GM12878 (cell line): Measurements from ENCODE around the gene C8B. TPM values are rescaled to one million over a fixed set of nuclear protein-coding genes. Genes with fewer than 3 reads are reported as not detected.

Experiments
- ATAC-seq: fragments of 200-7000 bp; cut with Tn5 transposase; 3 replicates; pipeline ENCODE4 v1.9.1; 2020; ENCODE audit warnings: mild to moderate bottlenecking, moderate library complexity
- BruUV-seq: library from RNA; stranded (reverse); fragments of 400-500 nt; replicated peaks from 2 replicates; lab custom pipeline; 2021; lab: Mats Ljungman, UMichigan
- CTCF ChIA-PET: fragments of 300-600 bp; sonication (Branson Sonifier 250); formaldehyde crosslinking; extraction: SDS; loops from one replicate; lab custom pipeline; 2021; ENCODE audit warnings: inconsistent platforms; lab: Yijun Ruan, JAX
- POLR2A ChIA-PET: fragments of 350-600 bp; formaldehyde crosslinking; extraction: SDS; loops from one replicate; lab custom pipeline; 2021; ENCODE audit warnings: inconsistent platforms; lab: Charles Lee
- RAD21 ChIA-PET: fragments of 300-600 bp; sonication (Branson Sonifier 250); formaldehyde crosslinking; loops from one replicate; lab custom pipeline; 2023; ENCODE audit warnings: antibody characterized with exemption; ENCODE audit not compliant: unreplicated experiment; lab: Charles Lee
- SMC1A ChIA-PET: fragments of 300-600 bp; sonication (Branson Sonifier 250); formaldehyde crosslinking; loops from one replicate; lab custom pipeline; 2023; ENCODE audit not compliant: unreplicated experiment, uncharacterized antibody; lab: Charles Lee
- DNase-seq: peaks from one replicate; pipeline ENCODE4 v3.0.0-alpha.2; 2011; ENCODE audit warnings: low read depth, low spot score
- FAIRE-seq: peaks from 3 replicates; lab custom pipeline; 2011; peaks lifted over from hg19 to GRCh38; lab: Jason Lieb, UNC
- H2AFZ ChIP-seq: 2 replicates; pipeline ENCODE4 v1.6.0; 2011; ENCODE audit warnings: low read depth, low read length, control low read depth; ENCODE audit not compliant: control insufficient read depth
- H3K27ac ChIP-seq: 2 replicates; pipeline ENCODE4 v1.5.1; 2011; ENCODE audit warnings: control low read depth; ENCODE audit not compliant: control insufficient read depth, insufficient read depth
- H3K27me3 ChIP-seq, 2 experiments: replicated peaks in 1 of 2; 2 replicates each; pipeline versions ENCODE4 v1.6.0 to v1.6.1; 2011; ENCODE audit warnings: low read length in 1 of 2; ENCODE audit not compliant: control insufficient read depth in 2 of 2, insufficient read depth in 2 of 2
- H3K36me3 ChIP-seq, 2 experiments: 2 replicates each; pipeline ENCODE4 v1.5.1; 2011; ENCODE audit warnings: low read length in 1 of 2; ENCODE audit not compliant: control insufficient read depth in 2 of 2, insufficient read depth in 2 of 2
- H3K4me1 ChIP-seq: 2 replicates; pipeline ENCODE4 v1.6.1; 2011; ENCODE audit warnings: mild to moderate bottlenecking, low read length, moderate library complexity, mixed read lengths; ENCODE audit not compliant: control insufficient read depth, insufficient read depth
- H3K4me2 ChIP-seq: 2 replicates; pipeline ENCODE4 v1.6.0; 2011; ENCODE audit warnings: control low read depth; ENCODE audit not compliant: control insufficient read depth, insufficient read depth
- H3K4me3 ChIP-seq: fragments of 200-600 bp; sonication (generic); 2 replicates; pipeline ENCODE4 v1.5.1; 2016
- H3K79me2 ChIP-seq: 2 replicates; pipeline ENCODE4 v1.6.0; 2011; ENCODE audit warnings: low read length; ENCODE audit not compliant: control insufficient read depth, insufficient read depth
- H3K9ac ChIP-seq: 2 replicates; pipeline ENCODE4 v1.8.0; 2011; ENCODE audit warnings: low read length, control low read depth, mixed read lengths; ENCODE audit not compliant: control insufficient read depth, insufficient read depth
- H3K9me3 ChIP-seq: replicated peaks from 3 replicates; pipeline ENCODE4 v1.5.1; 2011; ENCODE audit warnings: mild to moderate bottlenecking, low read length; ENCODE audit not compliant: control insufficient read depth, insufficient read depth
- H4K20me1 ChIP-seq: 2 replicates; pipeline ENCODE4 v1.6.0; 2011; ENCODE audit not compliant: control insufficient read depth, insufficient read depth
- CREB1 ChIP-seq: IDR thresholded peaks from 2 replicates; pipeline ENCODE4 v1.6.1; 2012; ENCODE audit warnings: low read depth, mild to moderate bottlenecking, inconsistent platforms
- FOS ChIP-seq: IDR thresholded peaks from 3 replicates; pipeline ENCODE4 v1.6.1; 2011; ENCODE audit warnings: borderline replicate concordance; ENCODE audit not compliant: insufficient read length; ENCODE audit errors: extremely low read depth
- HDAC6 ChIP-seq: fragments of 200-600 bp; sonication (generic); IDR thresholded peaks from one replicate; pipeline ENCODE4 v1.8.0; 2017; ENCODE audit warnings: antibody characterized with exemption; ENCODE audit not compliant: unreplicated experiment
- IKZF1 ChIP-seq: fragments of 450-650 bp; conservative IDR thresholded peaks from 2 replicates; pipeline ENCODE4 v1.6.1; 2017; ENCODE audit warnings: antibody characterized with exemption, mild to moderate bottlenecking
- JUND ChIP-seq: IDR thresholded peaks from 2 replicates; pipeline ENCODE4 v1.6.1; 2012; ENCODE audit warnings: low read depth, mild to moderate bottlenecking, low read length, improper control_type of control experiment, moderate library complexity
- NFYB ChIP-seq: IDR thresholded peaks from 2 replicates; pipeline ENCODE4 v1.6.1; 2011; ENCODE audit warnings: low read depth, mild to moderate bottlenecking, low read length, improper control_type of control experiment, moderate library complexity; ENCODE audit not compliant: insufficient read depth
- POU2F2 ChIP-seq: IDR thresholded peaks from 3 replicates; pipeline ENCODE4 v1.6.1; 2011; ENCODE audit warnings: low read depth, mild to moderate bottlenecking, low read length, borderline replicate concordance
- SIN3A ChIP-seq: IDR thresholded peaks from 2 replicates; pipeline ENCODE4 v1.6.1; 2012; ENCODE audit warnings: low read depth, low read length, improper control_type of control experiment
- SMC3 ChIP-seq: IDR thresholded peaks from 2 replicates; pipeline ENCODE4 v1.6.1; 2011; ENCODE audit warnings: low read length, improper control_type of control experiment, borderline replicate concordance
- SPI1 ChIP-seq: IDR thresholded peaks from 2 replicates; pipeline ENCODE4 v1.6.1; 2011; ENCODE audit warnings: low read depth, mild to moderate bottlenecking, low read length, moderate library complexity, borderline replicate concordance; ENCODE audit not compliant: insufficient read depth
- STAT3 ChIP-seq: IDR thresholded peaks from 2 replicates; pipeline ENCODE4 v1.6.1; 2011; ENCODE audit warnings: low read depth, low read length, improper control_type of control experiment
- ZBTB4 ChIP-seq: fragments of 450-650 bp; formaldehyde crosslinking; IDR thresholded peaks from 2 replicates; pipeline ENCODE4 v1.4.0; 2022; ENCODE audit warnings: mild to moderate bottlenecking, moderate library complexity
- ZZZ3 ChIP-seq: IDR thresholded peaks from 2 replicates; pipeline ENCODE4 v1.6.1; 2011; ENCODE audit warnings: low read depth; ENCODE audit not compliant: control insufficient read depth, insufficient read length
- WGBS: methylation state at CpG from one replicate; pipeline ENCODE4 v1.1.6; 2016; ENCODE audit warnings: low lambda C conversion rate; ENCODE audit not compliant: insufficient replicate concordance, insufficient coverage; ENCODE audit errors: missing lambda C conversion rate; 5-methylcytosine and 5-hydroxymethylcytosine counted together
- in situ Hi-C: fragments of 300-500 bp; cut with MboI; formaldehyde crosslinking; loops from 9 replicates; pipeline ENCODE4 v1.14.3; 2018; ENCODE audit warnings: mixed read lengths
- intact Hi-C: fragments of 100-400 bp; cut with micrococcal nuclease; formaldehyde crosslinking; loops from one replicate; pipeline ENCODE4 v1.14.2; 2022; ENCODE audit not compliant: unreplicated experiment
- polyA plus RNA-seq, 11 experiments: library from polyadenylated mRNA; depleted of rRNA in 4 of 11; unstranded in 6 of 11; stranded (reverse) in 5 of 11; fragments of >200 nt; fragmentation: Nextera tagmentation in 4 of 11; fragmentation: Illumina TruSeq in 1 of 11; extraction: Ambion mirVana in 4 of 11; extraction: Trizol in 1 of 11; gene quantifications; 1 replicate in 1 of 11; 2 replicates in 10 of 11; pipeline versions ENCODE4 v1.2.1 to v1.2.3, GENCODE V29; 2011 to 2016; ENCODE audit warnings: inconsistent platforms in 2 of 11, missing spikeins in 2 of 11, low read depth in 1 of 11
- total RNA-seq, 4 experiments: library from RNA; depleted of rRNA in 3 of 4; stranded (reverse); fragments of >200 nt in 3 of 4; fragmentation: Illumina TruSeq in 1 of 4; extraction: Trizol in 1 of 4; gene quantifications; 2 replicates each; pipeline versions ENCODE4 v1.2.1 to v1.2.3, GENCODE V29; 2013 to 2021
- TF ChIP-seq, protein P1 (sequence below): fragments of 450-650 bp; conservative IDR thresholded peaks from 2 replicates; pipeline ENCODE4 v1.6.1; 2017; ENCODE audit warnings: mild to moderate bottlenecking, moderate library complexity

C8B gene
- total and polyA plus RNA-seq, 10 of the 15 experiments (the other 5 are each of a cell fraction or from before 2014, with no cell fraction given) = not detected

DNA sequence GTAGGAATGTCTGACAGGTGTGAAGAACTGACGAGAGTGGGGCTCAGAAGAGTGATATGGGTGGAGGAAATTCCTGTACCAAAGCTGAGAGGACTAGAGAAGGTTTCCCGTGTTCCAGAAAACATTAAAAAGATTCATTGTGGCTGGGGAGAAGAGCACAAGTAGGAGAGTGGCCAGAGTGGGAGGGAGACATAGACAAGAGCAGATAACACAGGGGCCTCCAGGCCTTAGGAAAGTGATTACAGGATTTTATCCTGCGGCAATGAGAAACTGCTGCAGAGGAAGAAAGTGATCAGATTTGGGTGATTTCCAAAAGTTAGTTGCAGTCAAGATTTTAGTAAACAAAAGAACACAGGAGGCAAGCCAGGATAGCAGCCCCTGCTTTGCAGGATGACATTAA is 7.9 kb downstream of the C8B start (continued):
- TF ChIP-seq ZBTB4 (CRISPR knock-in tag) = no peak
- no peak for TF ChIP-seq SPI1
- no peak for TF ChIP-seq FOS
- TF ChIP-seq CREB1 = no peak
- TF ChIP-seq ZZZ3 = no peak
- no peak for TF ChIP-seq SIN3A
- TF ChIP-seq IKZF1 = no peak
- TF ChIP-seq HDAC6 = no peak
- TF ChIP-seq NFYB = no peak
- TF ChIP-seq JUND = no peak
- TF ChIP-seq STAT3 = no peak

DNA sequence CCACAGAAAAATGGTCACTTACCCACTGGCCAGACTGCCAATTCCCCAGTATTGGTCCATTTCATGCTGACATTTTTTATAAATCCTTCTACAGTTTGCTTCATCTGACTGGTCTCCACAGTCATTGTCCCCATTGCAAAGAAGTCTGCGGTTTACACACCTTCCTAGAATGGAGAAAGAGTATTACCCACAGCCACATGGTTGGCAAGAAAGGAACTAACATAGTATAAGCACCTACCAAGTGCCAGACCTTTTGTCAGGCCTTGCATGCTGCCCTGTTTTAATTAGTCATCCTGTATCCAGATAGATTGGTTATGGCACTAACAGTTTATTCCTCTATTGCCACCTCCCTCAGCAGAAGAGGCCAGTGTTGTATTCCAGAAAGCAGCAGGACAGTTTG is 11.2 kb downstream of the C8B start:
- no peaks in the 10 kb centered on the region for H3K79me2 ChIP-seq
- no peak for FAIRE-seq
- no peaks in the 10 kb centered on the region for H3K4me1 ChIP-seq
- 11% methylated on average over 1 of the region's 1 CpG for WGBS
- ChIA-PET SMC1A (no interaction called here), CTCF (no interaction called here), POLR2A (no interaction called here), RAD21 (no interaction called here)
- H3K27me3 ChIP-seq = no peaks in the 10 kb centered on the region; a peak in 1 of 4 replicates
- H3K36me3 ChIP-seq = no peaks in the 10 kb centered on the region
- H3K4me2 ChIP-seq = no peak overlapping the region
- H3K27ac ChIP-seq = no peak overlapping the region
- in situ Hi-C loops (no loop called here), intact Hi-C loops (no loop called here)
- H2AFZ ChIP-seq = no peak overlapping the region
- H3K4me3 ChIP-seq = no peak overlapping the region
- BruUV-seq = no TSS peak
- H3K9ac ChIP-seq = no peak overlapping the region
- TF ChIP-seq, protein P1, sequence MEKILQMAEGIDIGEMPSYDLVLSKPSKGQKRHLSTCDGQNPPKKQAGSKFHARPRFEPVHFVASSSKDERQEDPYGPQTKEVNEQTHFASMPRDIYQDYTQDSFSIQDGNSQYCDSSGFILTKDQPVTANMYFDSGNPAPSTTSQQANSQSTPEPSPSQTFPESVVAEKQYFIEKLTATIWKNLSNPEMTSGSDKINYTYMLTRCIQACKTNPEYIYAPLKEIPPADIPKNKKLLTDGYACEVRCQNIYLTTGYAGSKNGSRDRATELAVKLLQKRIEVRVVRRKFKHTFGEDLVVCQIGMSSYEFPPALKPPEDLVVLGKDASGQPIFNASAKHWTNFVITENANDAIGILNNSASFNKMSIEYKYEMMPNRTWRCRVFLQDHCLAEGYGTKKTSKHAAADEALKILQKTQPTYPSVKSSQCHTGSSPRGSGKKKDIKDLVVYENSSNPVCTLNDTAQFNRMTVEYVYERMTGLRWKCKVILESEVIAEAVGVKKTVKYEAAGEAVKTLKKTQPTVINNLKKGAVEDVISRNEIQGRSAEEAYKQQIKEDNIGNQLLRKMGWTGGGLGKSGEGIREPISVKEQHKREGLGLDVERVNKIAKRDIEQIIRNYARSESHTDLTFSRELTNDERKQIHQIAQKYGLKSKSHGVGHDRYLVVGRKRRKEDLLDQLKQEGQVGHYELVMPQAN = no peak
- TF ChIP-seq SMC3 (no peak), FOS (no peak), POU2F2 (no peak)
- no peak for ATAC-seq
- H4K20me1 ChIP-seq = no peaks in the 10 kb centered on the region
- no peaks in the 10 kb centered on the region for H3K9me3 ChIP-seq
- DNase-seq = no peak
